NCI-H2227 (cell line): ENCODE data around the gene CGAS.
"Not testable (repeated sequence)": the region's sequence is repeated elsewhere in the genome, so short reads cannot be mapped to it uniquely, and the experiment has no call there.

Experiments used
- DNase-seq: peaks from one replicate; lab custom pipeline; 2025; ENCODE audit not compliant: unreplicated experiment; lab: John Stamatoyannopoulos, UW

Gene CGAS

GRCh38 chr6:73452107-73452461 lies at the start of gene CGAS:
TSS of gene CGAS (minus strand) at chr6:73452297. CDS start at chr6:73452181, 116 bp downstream.
- no peak for DNase-seq

- DNase-seq = no peak
Observed at GRCh38 chr6:73497915-73498314, 45.8 kb upstream of the CGAS start.

GRCh38 chr6:73491377-73491776 lies 39.3 kb upstream of the CGAS start:
- DNase-seq = no peak

- DNase-seq = no peak
Observed at GRCh38 chr6:73487473-73487872, 35.4 kb upstream of the CGAS start.

- DNase-seq = no peak
Observed at GRCh38 chr6:73484438-73484837, 32.3 kb upstream of the CGAS start.

GRCh38 chr6:73481969-73482368 lies 29.9 kb upstream of the CGAS start:
- DNase-seq = no peak

- no peak for DNase-seq
Observed at GRCh38 chr6:73477407-73477806, 25.3 kb upstream of the CGAS start.

- DNase-seq = no peak
Observed at GRCh38 chr6:73476723-73477122, 24.6 kb upstream of the CGAS start.

GRCh38 chr6:73471686-73472290 lies 19.7 kb upstream of the CGAS start:
- DNase-seq = no peak

GRCh38 chr6:73461537-73462350 lies 9.6 kb upstream of the CGAS start, which contains the start of gene MTO1:
TSS of gene MTO1 (plus strand) at chr6:73461737. CDS start at chr6:73461855, 118 bp downstream.
- peak; percentile 88 for DNase-seq

- no peak for DNase-seq
Observed at GRCh38 chr6:73460056-73460455, 8.0 kb upstream of the CGAS start.

GRCh38 chr6:73459474-73459873 lies 7.4 kb upstream of the CGAS start:
- DNase-seq = not testable (repeated sequence)

GRCh38 chr6:73455865-73456629 lies 4.0 kb upstream of the CGAS start:
- no peak for DNase-seq

- DNase-seq = peak; percentile 8
Observed at GRCh38 chr6:73451223-73452106, 632 bp downstream of the CGAS start.

GRCh38 chr6:73443555-73443954 lies 8.5 kb downstream of the CGAS start:
- DNase-seq = no peak

GRCh38 chr6:73435236-73435635 lies 16.9 kb downstream of the CGAS start:
- DNase-seq = no peak

- DNase-seq = no peak
Observed at GRCh38 chr6:73421534-73421933, 30.6 kb downstream of the CGAS start.

- DNase-seq = no peak
Observed at GRCh38 chr6:73418081-73418741, 33.9 kb downstream of the CGAS start.

- DNase-seq = no peak
Observed at GRCh38 chr6:73413102-73413501, 39.0 kb downstream of the CGAS start.

GRCh38 chr6:73409395-73409794 lies 42.7 kb downstream of the CGAS start:
- no peak for DNase-seq
